Endothelial cell (in vitro differentiated cells): ENCODE measurements around the gene CUX1. TPM values are rescaled to one million over a fixed set of nuclear protein-coding genes. Genes with fewer than 3 reads are reported as not detected.

Experiments used
- DNase-seq: peaks from one replicate; pipeline ENCODE4 v3.0.0; 2021; ENCODE audit warnings: low spot score
- H3K27ac Mint-ChIP-seq: one replicate; pipeline ENCODE4 v1.8.0; 2021; ENCODE audit warnings: mixed read lengths, inconsistent platforms; ENCODE audit not compliant: unreplicated experiment
- H3K27me3 Mint-ChIP-seq: one replicate; pipeline ENCODE4 v1.8.0; 2021; ENCODE audit warnings: mild to moderate bottlenecking, moderate library complexity, mixed read lengths, inconsistent platforms; ENCODE audit not compliant: unreplicated experiment
- H3K36me3 Mint-ChIP-seq: one replicate; pipeline ENCODE4 v1.8.0; 2021; ENCODE audit warnings: mild to moderate bottlenecking, low read depth, mixed read lengths, inconsistent platforms; ENCODE audit not compliant: unreplicated experiment
- H3K4me1 Mint-ChIP-seq: one replicate; pipeline ENCODE4 v1.8.0; 2021; ENCODE audit warnings: mild to moderate bottlenecking, mixed read lengths, inconsistent platforms; ENCODE audit not compliant: unreplicated experiment
- H3K4me3 Mint-ChIP-seq: one replicate; pipeline ENCODE4 v1.8.0; 2021; ENCODE audit warnings: mild to moderate bottlenecking, mixed read lengths, inconsistent platforms; ENCODE audit not compliant: unreplicated experiment
- H3K9me3 Mint-ChIP-seq: one replicate; pipeline ENCODE4 v1.8.0; 2021; ENCODE audit warnings: mixed read lengths, inconsistent platforms; ENCODE audit not compliant: unreplicated experiment
- total RNA-seq: library from RNA; stranded (reverse); fragmentation: NEBNext Ultra II Directional; extraction: Animal tissue kit (Norgen Biotek cat#: 25700); gene quantifications from one replicate; pipeline ENCODE4 v1.2.1, GENCODE V29; 2021; ENCODE audit not compliant: unreplicated experiment
- TF ChIP-seq, protein P1 (sequence below): fragments of 200-600 bp; sonication (generic); IDR thresholded peaks from one replicate; pipeline ENCODE4 v1.5.0; 2021; ENCODE audit warnings: antibody characterized with exemption; ENCODE audit not compliant: unreplicated experiment

The CUX1 gene
- total RNA-seq, 1 donor from 2014 or later, result 43.7 TPM

- Mint-ChIP-seq H3K36me3 (no peaks in the 10 kb centered on the region), H3K27ac (no peak overlapping the region), H3K27me3 (peaks cover 3% of the 10 kb centered on the region), H3K4me1 (no peaks in the 10 kb centered on the region), H3K9me3 (no peaks in the 10 kb centered on the region), H3K4me3 (no peak overlapping the region)
- peak; percentile 87 for DNase-seq
- TF ChIP-seq, protein P1, sequence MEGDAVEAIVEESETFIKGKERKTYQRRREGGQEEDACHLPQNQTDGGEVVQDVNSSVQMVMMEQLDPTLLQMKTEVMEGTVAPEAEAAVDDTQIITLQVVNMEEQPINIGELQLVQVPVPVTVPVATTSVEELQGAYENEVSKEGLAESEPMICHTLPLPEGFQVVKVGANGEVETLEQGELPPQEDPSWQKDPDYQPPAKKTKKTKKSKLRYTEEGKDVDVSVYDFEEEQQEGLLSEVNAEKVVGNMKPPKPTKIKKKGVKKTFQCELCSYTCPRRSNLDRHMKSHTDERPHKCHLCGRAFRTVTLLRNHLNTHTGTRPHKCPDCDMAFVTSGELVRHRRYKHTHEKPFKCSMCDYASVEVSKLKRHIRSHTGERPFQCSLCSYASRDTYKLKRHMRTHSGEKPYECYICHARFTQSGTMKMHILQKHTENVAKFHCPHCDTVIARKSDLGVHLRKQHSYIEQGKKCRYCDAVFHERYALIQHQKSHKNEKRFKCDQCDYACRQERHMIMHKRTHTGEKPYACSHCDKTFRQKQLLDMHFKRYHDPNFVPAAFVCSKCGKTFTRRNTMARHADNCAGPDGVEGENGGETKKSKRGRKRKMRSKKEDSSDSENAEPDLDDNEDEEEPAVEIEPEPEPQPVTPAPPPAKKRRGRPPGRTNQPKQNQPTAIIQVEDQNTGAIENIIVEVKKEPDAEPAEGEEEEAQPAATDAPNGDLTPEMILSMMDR, result peak; percentile 88
These were observed 454.9 kb downstream of the CUX1 start for GRCh38 chr7:102272075-102272916.

DNA sequence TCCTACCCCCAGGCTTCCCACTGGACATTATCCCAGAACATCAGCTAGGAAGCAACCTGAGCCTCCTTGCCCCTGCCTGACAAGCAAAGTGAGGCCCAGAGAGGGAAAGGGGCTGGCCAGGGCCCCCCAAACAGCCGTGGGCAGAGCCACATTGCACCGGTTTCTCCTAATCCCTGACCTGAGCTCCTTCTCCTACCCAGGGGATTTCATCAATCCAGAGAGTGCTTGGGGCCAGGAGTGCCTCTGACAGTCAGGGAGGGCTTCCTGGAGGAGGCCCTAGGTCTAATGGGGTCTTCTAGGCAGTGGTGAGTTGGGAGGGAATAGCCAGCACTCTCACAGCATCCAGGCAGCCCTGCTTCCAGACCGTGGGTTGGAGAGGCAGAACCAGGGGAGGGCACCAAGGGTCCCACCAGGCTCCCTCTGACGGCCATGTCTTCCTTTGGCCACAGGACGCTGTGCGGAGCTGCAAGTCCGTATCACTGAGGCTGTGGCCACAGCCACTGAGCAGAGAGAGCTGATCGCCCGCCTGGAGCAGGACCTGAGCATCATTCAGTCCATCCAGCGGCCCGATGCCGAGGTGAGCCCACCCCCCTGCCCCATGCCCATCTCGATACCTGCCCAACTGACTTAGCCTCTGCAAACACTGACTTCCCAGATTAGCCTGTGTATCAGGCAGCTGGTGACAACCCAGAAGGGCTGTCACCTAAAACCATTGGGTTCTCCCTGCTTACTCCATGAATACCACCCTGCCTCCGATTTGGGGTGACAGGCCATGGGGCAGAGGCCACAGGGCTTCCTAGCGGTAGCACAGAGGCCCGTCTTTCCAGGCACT, 455.7 kb downstream of the CUX1 start:
- H3K27me3 Mint-ChIP-seq, result peaks cover under 1% of the 10 kb centered on the region
- no peak for DNase-seq
- no peak overlapping the region for H3K4me3 Mint-ChIP-seq
- H3K4me1 Mint-ChIP-seq, result no peaks in the 10 kb centered on the region
- H3K27ac Mint-ChIP-seq, result no peak overlapping the region
- TF ChIP-seq, protein P1, result no peak
- H3K9me3 Mint-ChIP-seq, result no peaks in the 10 kb centered on the region
- no peaks in the 10 kb centered on the region for H3K36me3 Mint-ChIP-seq

DNA sequence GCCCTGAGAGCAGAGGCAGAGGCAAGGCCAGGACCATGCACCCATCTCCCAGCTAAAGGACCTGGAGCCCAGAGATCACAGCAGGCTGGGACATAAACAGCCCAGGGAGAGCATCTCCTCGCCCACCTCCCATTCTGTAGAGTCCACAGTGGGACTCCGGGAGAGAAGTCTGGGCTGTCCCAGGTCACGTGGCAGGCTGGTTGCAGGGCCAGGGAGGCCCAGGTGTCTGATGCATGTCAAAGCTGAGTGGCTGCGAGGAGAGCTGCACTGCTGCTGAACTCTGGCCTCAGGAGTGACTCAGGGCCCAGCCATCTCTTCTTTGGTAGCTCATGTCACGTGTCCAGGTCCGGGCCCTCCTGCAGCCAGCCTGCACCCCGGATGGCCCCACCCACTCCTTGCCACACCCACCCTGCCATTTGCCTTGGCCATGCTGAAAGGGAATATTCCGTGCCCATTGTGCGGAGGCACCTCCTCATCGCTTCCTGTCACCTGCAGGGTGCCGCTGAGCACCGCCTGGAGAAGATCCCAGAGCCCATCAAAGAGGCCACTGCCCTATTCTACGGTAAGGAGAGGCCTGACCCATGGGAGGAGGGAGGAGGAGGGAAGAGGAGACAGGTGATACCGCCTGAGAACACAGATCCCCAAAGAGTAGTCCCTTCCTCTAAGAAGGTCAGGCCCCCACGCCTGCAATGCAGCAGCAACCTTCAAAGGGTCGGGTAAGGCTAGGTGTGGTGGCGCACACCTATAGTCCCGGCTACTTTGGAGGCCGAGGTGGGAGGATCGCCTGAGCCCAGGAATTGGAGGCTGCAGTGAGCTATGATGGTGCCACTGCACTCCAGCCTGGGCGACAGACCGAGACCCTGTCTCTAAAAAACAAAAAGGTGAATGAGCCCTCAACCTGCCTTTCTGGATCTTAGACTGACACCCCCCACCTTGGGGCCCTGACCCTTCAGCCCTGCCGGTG, 456.6 kb downstream of the CUX1 start:
- Mint-ChIP-seq H3K36me3 (no peaks in the 10 kb centered on the region), H3K4me3 (no peak overlapping the region), H3K27me3 (no peaks in the 10 kb centered on the region), H3K4me1 (no peaks in the 10 kb centered on the region), H3K27ac (no peak overlapping the region), H3K9me3 (no peaks in the 10 kb centered on the region)
- no peak for DNase-seq
- TF ChIP-seq, protein P1, result no peak

DNA sequence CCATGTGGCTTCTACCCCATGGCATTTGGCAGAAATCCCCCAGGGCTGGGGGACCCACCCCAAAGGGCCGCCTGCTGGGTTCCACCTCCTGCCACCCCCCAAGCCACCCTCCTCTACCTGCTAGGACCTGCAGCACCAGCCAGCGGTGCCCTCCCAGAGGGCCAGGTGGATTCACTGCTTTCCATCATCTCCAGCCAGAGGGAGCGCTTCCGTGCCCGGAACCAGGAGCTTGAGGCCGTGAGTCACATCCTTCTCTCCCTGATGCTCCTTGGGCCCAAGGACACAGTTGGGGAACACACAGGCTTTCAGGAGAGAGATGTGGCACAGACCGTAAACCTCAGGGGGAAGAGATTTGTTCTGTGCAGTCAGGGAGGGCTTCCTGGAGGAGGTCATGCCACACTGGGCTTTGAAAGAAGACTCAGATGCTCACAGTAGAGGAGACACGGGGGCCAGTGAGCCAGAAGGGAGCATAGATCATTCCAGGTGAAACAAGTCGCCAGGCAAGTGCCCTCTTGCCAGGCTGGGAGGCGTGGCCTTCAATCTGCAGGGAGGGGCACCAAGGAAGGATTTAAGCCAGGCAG, 457.8 kb downstream of the CUX1 start:
- no peaks in the 10 kb centered on the region for H3K4me1 Mint-ChIP-seq
- H3K9me3 Mint-ChIP-seq, result no peaks in the 10 kb centered on the region
- TF ChIP-seq, protein P1, result no peak
- H3K27ac Mint-ChIP-seq, result no peak overlapping the region
- no peaks in the 10 kb centered on the region for H3K36me3 Mint-ChIP-seq
- no peak for DNase-seq
- no peak overlapping the region for H3K4me3 Mint-ChIP-seq
- no peaks in the 10 kb centered on the region for H3K27me3 Mint-ChIP-seq
